ENCODE data around the gene C11orf24.

The C11orf24 gene

GRCh38 chr11:68276861-68277260, 5.1 kb upstream of the C11orf24 start:
- no peaks in the 10 kb centered on the region for H3K27me3 ChIP-seq (ENCODE audit: insufficient read depth, low read length, poor library complexity, severe bottlenecking)
- H2AFZ ChIP-seq (ENCODE audit: low read length) = no peak overlapping the region
- no peak overlapping the region for H3K4me2 ChIP-seq (ENCODE audit: low read depth, low read length, poor library complexity, severe bottlenecking)
- no peaks in the 10 kb centered on the region for H3K36me3 ChIP-seq (ENCODE audit: insufficient read depth, low read length)
- no peaks in the 10 kb centered on the region for H3K9me2 ChIP-seq (replicated peaks; ENCODE audit: low read depth, low read length)
- H3K9ac ChIP-seq (ENCODE audit: low read depth, low read length, poor library complexity, severe bottlenecking) = no peak overlapping the region
- H4K20me1 ChIP-seq (ENCODE audit: insufficient read depth, low read length, poor library complexity, severe bottlenecking) = no peaks in the 10 kb centered on the region
- H3K4me1 ChIP-seq (ENCODE audit: insufficient read depth, low read length, poor library complexity, severe bottlenecking) = peaks cover 11% of the 10 kb centered on the region
- no peaks in the 10 kb centered on the region for H3F3A ChIP-seq (ENCODE audit: low read depth)
- H3K79me2 ChIP-seq (ENCODE audit: insufficient read depth, low read length) = 0 out of 2 replicates have a peak, but pooled peaks cover 4% of the 10 kb centered on the region
- TF ChIP-seq, protein P1, sequence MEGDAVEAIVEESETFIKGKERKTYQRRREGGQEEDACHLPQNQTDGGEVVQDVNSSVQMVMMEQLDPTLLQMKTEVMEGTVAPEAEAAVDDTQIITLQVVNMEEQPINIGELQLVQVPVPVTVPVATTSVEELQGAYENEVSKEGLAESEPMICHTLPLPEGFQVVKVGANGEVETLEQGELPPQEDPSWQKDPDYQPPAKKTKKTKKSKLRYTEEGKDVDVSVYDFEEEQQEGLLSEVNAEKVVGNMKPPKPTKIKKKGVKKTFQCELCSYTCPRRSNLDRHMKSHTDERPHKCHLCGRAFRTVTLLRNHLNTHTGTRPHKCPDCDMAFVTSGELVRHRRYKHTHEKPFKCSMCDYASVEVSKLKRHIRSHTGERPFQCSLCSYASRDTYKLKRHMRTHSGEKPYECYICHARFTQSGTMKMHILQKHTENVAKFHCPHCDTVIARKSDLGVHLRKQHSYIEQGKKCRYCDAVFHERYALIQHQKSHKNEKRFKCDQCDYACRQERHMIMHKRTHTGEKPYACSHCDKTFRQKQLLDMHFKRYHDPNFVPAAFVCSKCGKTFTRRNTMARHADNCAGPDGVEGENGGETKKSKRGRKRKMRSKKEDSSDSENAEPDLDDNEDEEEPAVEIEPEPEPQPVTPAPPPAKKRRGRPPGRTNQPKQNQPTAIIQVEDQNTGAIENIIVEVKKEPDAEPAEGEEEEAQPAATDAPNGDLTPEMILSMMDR (conservative IDR thresholded peaks at IDR 0.05; ENCODE audit: low read length) = no peak
- TF ChIP-seq EZH2phosphoT487 (IDR thresholded peaks at IDR 0.05; ENCODE audit: borderline replicate concordance) = no peak
- H3K9me3 ChIP-seq (ENCODE audit: insufficient read depth, low read depth, low read length) = no peaks in the 10 kb centered on the region
- no peak overlapping the region for H3K4me3 ChIP-seq (ENCODE audit: low read length, poor library complexity, severe bottlenecking)

DNA sequence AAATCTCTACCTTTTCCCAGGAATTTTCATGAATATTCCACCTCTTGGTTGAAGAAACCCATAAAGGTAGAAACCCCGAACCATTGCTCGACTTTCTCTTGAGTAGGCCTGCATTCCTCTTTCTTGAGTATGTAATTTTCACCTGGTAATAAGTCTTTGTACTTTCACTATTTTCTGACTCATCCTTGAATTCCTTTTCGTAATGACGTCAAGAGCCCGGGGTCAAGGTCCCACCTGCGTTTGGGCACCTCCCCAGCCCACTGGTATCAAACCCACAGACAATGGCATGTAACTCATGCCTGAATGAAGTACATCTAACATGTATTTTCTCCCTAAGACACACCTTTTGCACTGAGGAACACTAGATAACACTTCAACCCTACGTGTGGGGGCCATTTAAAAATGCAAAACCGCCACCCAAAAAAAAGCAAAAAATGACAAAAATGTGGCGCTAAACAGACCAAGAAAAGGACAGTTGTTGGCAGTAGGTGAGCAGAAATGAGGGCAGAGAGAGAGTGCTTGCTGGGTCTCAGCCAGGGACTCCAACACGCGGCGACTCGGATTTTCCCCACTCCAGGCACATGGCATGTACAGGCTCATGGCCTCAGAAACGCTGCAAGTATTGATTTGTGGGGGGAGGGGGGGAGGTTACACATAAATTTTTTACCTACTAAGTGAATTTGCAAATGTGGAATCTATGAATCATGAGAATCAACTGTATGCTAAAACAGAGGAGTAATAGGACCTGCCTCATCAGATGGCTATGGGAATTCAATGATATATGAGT, 4.1 kb upstream of the C11orf24 start:
- TF ChIP-seq, protein P1 (conservative IDR thresholded peaks at IDR 0.05; ENCODE audit: low read length) = no peak
- TF ChIP-seq EZH2phosphoT487 (IDR thresholded peaks at IDR 0.05; ENCODE audit: borderline replicate concordance) = no peak
- H3K4me1 ChIP-seq (ENCODE audit: insufficient read depth, low read length, poor library complexity, severe bottlenecking) = peaks cover 7% of the 10 kb centered on the region
- no peaks in the 10 kb centered on the region for H3F3A ChIP-seq (ENCODE audit: low read depth)

DNA sequence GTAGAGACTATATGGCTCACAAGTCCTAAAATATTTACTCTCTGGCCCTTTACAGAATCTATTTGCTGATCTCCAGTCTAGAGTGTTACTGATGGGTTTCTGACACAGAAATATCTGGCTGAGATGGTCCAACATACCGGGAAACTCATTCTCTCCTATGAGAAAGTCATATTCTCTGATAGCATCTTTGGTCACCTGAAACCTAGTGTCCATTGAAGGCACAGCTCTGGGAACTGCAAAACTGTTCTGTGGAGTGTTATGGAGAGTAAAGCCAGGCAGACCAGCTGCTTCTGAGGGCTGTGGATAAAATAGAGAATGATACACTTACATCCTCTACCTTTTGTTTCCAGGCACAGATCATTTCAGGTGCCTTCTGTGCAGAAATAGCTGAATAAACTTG, 2.5 kb upstream of the C11orf24 start:
- no peak overlapping the region for H3K4me3 ChIP-seq (ENCODE audit: low read length, poor library complexity, severe bottlenecking)
- no peaks in the 10 kb centered on the region for H3K9me2 ChIP-seq (replicated peaks; ENCODE audit: low read depth, low read length)
- TF ChIP-seq, protein P1 (conservative IDR thresholded peaks at IDR 0.05; ENCODE audit: low read length) = no peak
- no peak for TF ChIP-seq EZH2phosphoT487 (IDR thresholded peaks at IDR 0.05; ENCODE audit: borderline replicate concordance)
- peaks cover 11% of the 10 kb centered on the region for H3K4me1 ChIP-seq (ENCODE audit: insufficient read depth, low read length, poor library complexity, severe bottlenecking)
- H2AFZ ChIP-seq (ENCODE audit: low read length) = no peak overlapping the region
- H3K36me3 ChIP-seq (ENCODE audit: insufficient read depth, low read length) = no peaks in the 10 kb centered on the region
- no peaks in the 10 kb centered on the region for H4K20me1 ChIP-seq (ENCODE audit: insufficient read depth, low read length, poor library complexity, severe bottlenecking)
- 0 out of 2 replicates have a peak, but pooled peaks cover 10% of the 10 kb centered on the region for H3K79me2 ChIP-seq (ENCODE audit: insufficient read depth, low read length)
- H3K4me2 ChIP-seq (ENCODE audit: low read depth, low read length, poor library complexity, severe bottlenecking) = no peak overlapping the region
- H3K9me3 ChIP-seq (ENCODE audit: insufficient read depth, low read depth, low read length) = no peaks in the 10 kb centered on the region
- H3K9ac ChIP-seq (ENCODE audit: low read depth, low read length, poor library complexity, severe bottlenecking) = no peak overlapping the region
- no peaks in the 10 kb centered on the region for H3F3A ChIP-seq (ENCODE audit: low read depth)
- no peaks in the 10 kb centered on the region for H3K27me3 ChIP-seq (ENCODE audit: insufficient read depth, low read length, poor library complexity, severe bottlenecking)

More for the DNA sequence above, 4.1 kb upstream of the C11orf24 start:
- no peaks in the 10 kb centered on the region for H4K20me1 ChIP-seq (ENCODE audit: insufficient read depth, low read length, poor library complexity, severe bottlenecking)
- no peaks in the 10 kb centered on the region for H3K9me2 ChIP-seq (replicated peaks; ENCODE audit: low read depth, low read length)
- H2AFZ ChIP-seq (ENCODE audit: low read length) = no peak overlapping the region
- no peaks in the 10 kb centered on the region for H3K9me3 ChIP-seq (ENCODE audit: insufficient read depth, low read depth, low read length)
- no peak overlapping the region for H3K9ac ChIP-seq (ENCODE audit: low read depth, low read length, poor library complexity, severe bottlenecking)
- 0 out of 2 replicates have a peak, but pooled peaks cover 4% of the 10 kb centered on the region for H3K79me2 ChIP-seq (ENCODE audit: insufficient read depth, low read length)
- no peak overlapping the region for H3K4me3 ChIP-seq (ENCODE audit: low read length, poor library complexity, severe bottlenecking)
- no peaks in the 10 kb centered on the region for H3K36me3 ChIP-seq (ENCODE audit: insufficient read depth, low read length)
- H3K4me2 ChIP-seq (ENCODE audit: low read depth, low read length, poor library complexity, severe bottlenecking) = no peak overlapping the region
- no peaks in the 10 kb centered on the region for H3K27me3 ChIP-seq (ENCODE audit: insufficient read depth, low read length, poor library complexity, severe bottlenecking)

Measured in Loucy (cell line).